AG04449 (cell line): ENCODE results near the gene ZNF397.

Source experiments
- CTCF ChIA-PET: fragments of 350-600 bp; formaldehyde crosslinking; extraction: SDS; loops from one replicate; lab custom pipeline; 2021; ENCODE audit warnings: antibody characterized with exemption; lab: Yijun Ruan, JAX
- POLR2A ChIA-PET: fragments of 400-600, 350-600 bp; formaldehyde crosslinking; extraction: SDS; loops from one replicate; lab custom pipeline; 2020; ENCODE audit warnings: antibody characterized with exemption, inconsistent platforms; lab: Yijun Ruan, JAX
- DNase-seq: peaks from one replicate; pipeline ENCODE4 v3.0.0-alpha.2; 2010; ENCODE audit warnings: low read depth, low spot score
- H3K4me3 ChIP-seq: 2 replicates; pipeline ENCODE4 v1.5.1; 2011; ENCODE audit warnings: low read depth, mild to moderate bottlenecking, control low read depth, low read length
- TF ChIP-seq, protein P1 (sequence below): IDR thresholded peaks from one replicate; pipeline ENCODE4 v1.5.1; 2011; ENCODE audit warnings: mild to moderate bottlenecking, moderate library complexity, low read length, control low read depth, inconsistent platforms; ENCODE audit not compliant: insufficient read depth; ENCODE audit errors: missing control alignments

The ZNF397 gene

DNA sequence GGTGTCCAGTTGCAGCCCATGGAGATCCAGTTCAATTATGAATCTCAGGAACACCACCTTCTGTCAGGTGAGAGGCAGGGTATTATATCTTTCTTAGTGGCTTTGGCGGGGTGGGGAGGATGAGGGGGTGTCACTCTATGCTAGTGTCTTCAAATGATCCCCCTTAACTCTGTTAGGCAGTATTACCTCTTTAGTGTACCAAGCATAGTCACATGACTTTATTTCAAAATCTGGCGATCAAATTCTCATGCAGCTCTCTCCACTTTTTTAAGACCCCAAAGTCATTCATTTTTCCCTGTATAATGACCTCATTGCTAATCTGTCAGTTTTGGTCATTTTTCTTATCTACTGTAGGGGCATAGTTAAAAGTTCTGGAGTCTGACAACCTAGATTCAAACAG, 50.3 kb downstream of the ZNF397 start:
- CTCF ChIA-PET, result interaction anchor here (1.0 to 1.1 kb wide), 2 partner anchors 10 to 24 kb away, joined by 3 to 4 read pairs; no protein-coding TSS in a partner anchor
- POLR2A ChIA-PET, result no interaction called here
- DNase-seq, result no peak
- TF ChIP-seq, protein P1, sequence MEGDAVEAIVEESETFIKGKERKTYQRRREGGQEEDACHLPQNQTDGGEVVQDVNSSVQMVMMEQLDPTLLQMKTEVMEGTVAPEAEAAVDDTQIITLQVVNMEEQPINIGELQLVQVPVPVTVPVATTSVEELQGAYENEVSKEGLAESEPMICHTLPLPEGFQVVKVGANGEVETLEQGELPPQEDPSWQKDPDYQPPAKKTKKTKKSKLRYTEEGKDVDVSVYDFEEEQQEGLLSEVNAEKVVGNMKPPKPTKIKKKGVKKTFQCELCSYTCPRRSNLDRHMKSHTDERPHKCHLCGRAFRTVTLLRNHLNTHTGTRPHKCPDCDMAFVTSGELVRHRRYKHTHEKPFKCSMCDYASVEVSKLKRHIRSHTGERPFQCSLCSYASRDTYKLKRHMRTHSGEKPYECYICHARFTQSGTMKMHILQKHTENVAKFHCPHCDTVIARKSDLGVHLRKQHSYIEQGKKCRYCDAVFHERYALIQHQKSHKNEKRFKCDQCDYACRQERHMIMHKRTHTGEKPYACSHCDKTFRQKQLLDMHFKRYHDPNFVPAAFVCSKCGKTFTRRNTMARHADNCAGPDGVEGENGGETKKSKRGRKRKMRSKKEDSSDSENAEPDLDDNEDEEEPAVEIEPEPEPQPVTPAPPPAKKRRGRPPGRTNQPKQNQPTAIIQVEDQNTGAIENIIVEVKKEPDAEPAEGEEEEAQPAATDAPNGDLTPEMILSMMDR, result no peak
- peak overlapping the region; percentile 82 for H3K4me3 ChIP-seq

DNA sequence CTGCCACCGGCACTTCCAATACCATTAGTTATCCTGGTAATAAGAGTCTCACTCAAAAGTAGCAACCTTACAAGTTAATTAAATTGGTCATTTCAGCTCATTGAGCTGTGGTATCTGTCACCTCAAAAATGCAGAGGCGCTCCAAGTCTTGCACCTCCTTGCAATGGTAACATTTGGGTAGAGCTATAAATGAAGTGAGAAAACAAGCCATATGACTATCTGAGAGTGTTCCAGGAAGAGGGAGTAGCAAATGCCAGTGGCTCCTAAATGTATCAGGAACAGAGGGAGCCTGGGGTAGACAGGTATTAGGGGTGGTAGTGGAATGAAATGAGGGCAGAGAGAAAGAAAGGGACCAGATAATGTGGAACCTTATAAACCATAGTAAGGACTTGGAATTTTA, 55.2 kb downstream of the ZNF397 start:
- H3K4me3 ChIP-seq, result no peak overlapping the region
- no peak for DNase-seq
- TF ChIP-seq, protein P1, result no peak
- ChIA-PET CTCF (no interaction called here), POLR2A (no interaction called here)

DNA sequence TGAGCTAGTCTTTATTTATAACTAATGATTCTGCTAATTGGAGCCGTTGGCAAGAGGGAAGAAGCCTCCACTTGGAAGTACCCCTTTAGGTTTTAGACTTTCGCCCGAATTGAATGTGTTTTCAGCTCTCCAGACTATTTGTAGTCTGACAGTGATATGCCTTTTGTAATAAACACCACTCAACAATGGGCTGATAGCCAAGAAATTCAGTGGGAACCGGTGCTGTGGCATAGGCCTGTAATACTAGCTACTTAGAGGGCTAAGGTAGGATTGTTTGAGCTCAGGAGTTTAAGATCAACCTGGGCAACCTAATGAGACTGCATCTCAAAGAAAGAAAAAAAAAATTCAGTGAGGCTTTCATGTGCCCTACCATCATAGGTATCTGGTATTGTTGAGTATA, 62.8 kb downstream of the ZNF397 start:
- no peak overlapping the region for H3K4me3 ChIP-seq
- DNase-seq, result no peak
- TF ChIP-seq, protein P1, result no peak
- ChIA-PET CTCF (no interaction called here), POLR2A (no interaction called here)

- no peak for DNase-seq
- no peak overlapping the region for H3K4me3 ChIP-seq
- POLR2A ChIA-PET, result no interaction called here
- TF ChIP-seq, protein P1, result no peak
- CTCF ChIA-PET, result no interaction called here
Measured at GRCh38 chr18:35306588-35307250, 65.9 kb downstream of the ZNF397 start.
